GM23338 (cell line): ENCODE data around the gene SYPL1. TPM values are rescaled to one million over a fixed set of nuclear protein-coding genes. Genes with fewer than 3 reads are reported as not detected.

Experiments used
- ATAC-seq: fragments of 200-7000 bp; cut with Tn5 transposase; 3 replicates; pipeline ENCODE4 v1.9.1; 2020
- DNase-seq: peaks from one replicate; pipeline ENCODE4 v3.0.0-alpha.2; 2015; ENCODE audit warnings: low spot score
- H2AFZ ChIP-seq: fragments of 200-600 bp; sonication (generic); 2 replicates; pipeline ENCODE4 v1.8.0; 2016; ENCODE audit warnings: antibody characterized with exemption, mild to moderate bottlenecking, moderate library complexity
- H3F3A ChIP-seq: fragments of 200-600 bp; sonication (generic); replicated peaks from 2 replicates; pipeline ENCODE4 v1.8.0; 2017; ENCODE audit warnings: antibody characterized with exemption, mixed run types, low read depth
- H3K27ac ChIP-seq: fragments of 200-600 bp; sonication (generic); 2 replicates; pipeline ENCODE4 v1.6.1; 2016; ENCODE audit warnings: low read depth
- H3K27me3 ChIP-seq: fragments of 200-600 bp; sonication (generic); 2 replicates; pipeline ENCODE4 v1.8.0; 2016; ENCODE audit warnings: mild to moderate bottlenecking, mixed run types, moderate library complexity; ENCODE audit not compliant: insufficient read depth
- H3K36me3 ChIP-seq: fragments of 200-600 bp; sonication (generic); 2 replicates; pipeline ENCODE4 v1.8.0; 2016; ENCODE audit warnings: mild to moderate bottlenecking; ENCODE audit not compliant: insufficient read depth
- H3K4me1 ChIP-seq: fragments of 200-600 bp; sonication (generic); 2 replicates; pipeline ENCODE4 v1.8.0; 2016; ENCODE audit warnings: mild to moderate bottlenecking, moderate library complexity; ENCODE audit not compliant: insufficient read depth
- H3K4me2 ChIP-seq: fragments of 200-600 bp; sonication (generic); 2 replicates; pipeline ENCODE4 v1.7.1; 2017; ENCODE audit warnings: mixed run types
- H3K4me3 ChIP-seq: fragments of 200-600 bp; sonication (generic); 2 replicates; pipeline ENCODE4 v1.6.1; 2016; ENCODE audit warnings: mixed run types
- H3K79me2 ChIP-seq: fragments of 200-600 bp; sonication (generic); replicated peaks from 2 replicates; pipeline ENCODE4 v1.8.0; 2017; ENCODE audit warnings: mild to moderate bottlenecking; ENCODE audit not compliant: insufficient read depth
- H3K9me2 ChIP-seq: fragments of 200-600 bp; sonication (generic); 2 replicates; pipeline ENCODE4 v1.8.0; 2017; ENCODE audit not compliant: insufficient read depth
- H4K20me1 ChIP-seq: fragments of 200-600 bp; sonication (generic); replicated peaks from 2 replicates; pipeline ENCODE4 v1.8.0; 2017; ENCODE audit warnings: mild to moderate bottlenecking; ENCODE audit not compliant: insufficient read depth
- H3K27ac Mint-ChIP-seq: 2 replicates; pipeline ENCODE4 v1.8.0; 2020; ENCODE audit warnings: inconsistent platforms, mild to moderate bottlenecking, moderate library complexity, mixed read lengths
- H3K27me3 Mint-ChIP-seq: 3 replicates; pipeline ENCODE4 v1.8.0; 2022; ENCODE audit warnings: low read depth, mild to moderate bottlenecking, moderate library complexity, mixed read lengths, inconsistent platforms; ENCODE audit not compliant: insufficient read depth, poor library complexity
- H3K36me3 Mint-ChIP-seq: 3 replicates; pipeline ENCODE4 v1.8.0; 2021; ENCODE audit warnings: low read depth, mild to moderate bottlenecking, inconsistent platforms, moderate library complexity, mixed read lengths
- H3K4me1 Mint-ChIP-seq: 3 replicates; pipeline ENCODE4 v1.8.0; 2020; ENCODE audit warnings: mild to moderate bottlenecking, inconsistent platforms, mixed read lengths
- H3K4me3 Mint-ChIP-seq: 3 replicates; pipeline ENCODE4 v1.8.0; 2021; ENCODE audit warnings: moderate library complexity, mild to moderate bottlenecking, inconsistent platforms, mixed read lengths
- H3K9me3 Mint-ChIP-seq: 3 replicates; pipeline ENCODE4 v1.8.0; 2020; ENCODE audit warnings: moderate library complexity, mild to moderate bottlenecking, inconsistent platforms, mixed read lengths
- CREB1 ChIP-seq: fragments of 250-450 bp; sonication (Bioruptor Pico); IDR thresholded peaks from 2 replicates; pipeline ENCODE4 v1.5.0; 2020; ENCODE audit warnings: low read depth, mild to moderate bottlenecking, moderate library complexity
- CTCF ChIP-seq, 2 experiments: fragments of 200-600 bp in 1 of 2; sonication (generic) in 1 of 2; conservative IDR thresholded peaks; 2 replicates each; pipeline versions ENCODE4 v1.5.1 to v1.6.1; 2016 to 2017; ENCODE audit warnings: antibody characterized with exemption in 2 of 2, low read depth in 2 of 2, mild to moderate bottlenecking in 2 of 2, moderate library complexity in 1 of 2
- ETS1 ChIP-seq: IDR thresholded peaks from 2 replicates; pipeline ENCODE4 v1.6.1; 2016; ENCODE audit warnings: antibody characterized with exemption
- EZH2 ChIP-seq: fragments of 200-600 bp; sonication (generic); IDR thresholded peaks from one replicate; pipeline ENCODE4 v1.8.0; 2017; ENCODE audit warnings: antibody characterized with exemption, mild to moderate bottlenecking, low read depth; ENCODE audit not compliant: unreplicated experiment
- EZH2phosphoT487 ChIP-seq: fragments of 200-600 bp; sonication (generic); IDR thresholded peaks from one replicate; pipeline ENCODE4 v1.8.1; 2018; ENCODE audit warnings: antibody characterized with exemption; ENCODE audit not compliant: unreplicated experiment
- JUNB ChIP-seq: IDR thresholded peaks from one replicate; pipeline ENCODE4 v1.6.1; 2016; ENCODE audit warnings: antibody characterized with exemption; ENCODE audit not compliant: unreplicated experiment
- NANOG ChIP-seq: IDR thresholded peaks from 2 replicates; pipeline ENCODE4 v1.6.1; 2016; ENCODE audit warnings: antibody characterized with exemption, borderline replicate concordance
- POLR2AphosphoS5 ChIP-seq: IDR thresholded peaks from 2 replicates; pipeline ENCODE4 v1.6.1; 2016; ENCODE audit warnings: antibody characterized with exemption, low read depth
- REST ChIP-seq: IDR thresholded peaks from one replicate; pipeline ENCODE4 v1.6.1; 2018; ENCODE audit warnings: antibody characterized with exemption; ENCODE audit not compliant: unreplicated experiment
- STAT1 ChIP-seq: IDR thresholded peaks from one replicate; pipeline ENCODE4 v1.6.1; 2016; ENCODE audit warnings: antibody characterized with exemption; ENCODE audit not compliant: unreplicated experiment
- ZNF114 ChIP-seq: fragments of 250-450 bp; sonication (Bioruptor Pico); IDR thresholded peaks from 2 replicates; pipeline ENCODE4 v1.5.0; 2020; ENCODE audit warnings: mild to moderate bottlenecking, moderate library complexity
- ZNF331 ChIP-seq: fragments of 250-450 bp; sonication (Bioruptor Pico); IDR thresholded peaks from 2 replicates; pipeline ENCODE4 v1.5.0; 2020; ENCODE audit warnings: low read depth, mild to moderate bottlenecking, moderate library complexity
- ZNF462 ChIP-seq: fragments of 250-450 bp; sonication (Bioruptor Pico); IDR thresholded peaks from 2 replicates; pipeline ENCODE4 v1.5.0; 2020; ENCODE audit warnings: mild to moderate bottlenecking, moderate library complexity
- polyA plus RNA-seq: library from polyadenylated mRNA; unstranded; fragments of >200 nt; fragmentation: Nextera tagmentation; extraction: Ambion mirVana; gene quantifications from 2 replicates; pipeline ENCODE4 v1.2.1, GENCODE V29; 2016
- total RNA-seq: library from RNA; depleted of rRNA; stranded (reverse); fragments of >200 nt; shearing (Covaris generic); gene quantifications from 2 replicates; pipeline ENCODE4 v1.2.3, GENCODE V29; 2014

SYPL1 gene
- total and polyA plus RNA-seq, 2 experiments from 2014 or later: 39.3 to 52.7 TPM

- H3K36me3 Mint-ChIP-seq: no peaks in the 10 kb centered on the region; the same call in 2 of the 3 replicates
Measured at GRCh38 chr7:106102387-106102966, 9.6 kb downstream of the SYPL1 start.

More at GRCh38 chr7:106102387-106102966, 9.6 kb downstream of the SYPL1 start:
- H3K4me3 Mint-ChIP-seq: no peak overlapping the region
- Histone ChIP-seq H3K9me2 (no peaks in the 10 kb centered on the region), H3K4me1 (no peaks in the 10 kb centered on the region; the same call in 1 of the 2 replicates), H3K27ac (no peak overlapping the region), H3K36me3 (no peaks in the 10 kb centered on the region), H3K79me2 (peaks cover 88% of the 10 kb centered on the region), H3K4me2 (no peak overlapping the region), H4K20me1 (peaks cover 13% of the 10 kb centered on the region; the same call in 1 of the 2 replicates), H3K27me3 (no peaks in the 10 kb centered on the region), H2AFZ (no peak overlapping the region), H3K4me3 (no peak overlapping the region), H3F3A (no peaks in the 10 kb centered on the region)
- H3K27me3 Mint-ChIP-seq: no peaks in the 10 kb centered on the region
- no peaks in the 10 kb centered on the region for H3K9me3 Mint-ChIP-seq
- DNase-seq (no peak), ATAC-seq (no peak)
- H3K4me1 Mint-ChIP-seq: peaks cover 20% of the 10 kb centered on the region
- no peak overlapping the region; the same call in 1 of the 2 replicates for H3K27ac Mint-ChIP-seq
- TF ChIP-seq STAT1: no peak
- TF ChIP-seq CREB1 (CRISPR knock-in tag): no peak
- no peak for TF ChIP-seq ZNF114
- no peak for TF ChIP-seq JUNB
- no peak for TF ChIP-seq EZH2
- TF ChIP-seq CTCF (conservative IDR thresholded peaks at IDR 0.05; ENCODE audit: low read depth in 2 of 2): no peak
- no peak for TF ChIP-seq POLR2AphosphoS5
- TF ChIP-seq ZNF462 (CRISPR knock-in tag): no peak
- no peak for TF ChIP-seq REST
- no peak for TF ChIP-seq EZH2phosphoT487
- no peak for TF ChIP-seq ZNF331 (CRISPR knock-in tag)
- no peak for TF ChIP-seq NANOG
- no peak for TF ChIP-seq ETS1
